BLaER1 treated with 17β-estradiol and CSF1 and Interleukin-3, amounts not matched to agents 10 nM and 100 nM (cell line): ENCODE measurements around the gene UXS1.

Source experiments
- H3K27ac ChIP-seq, 11 experiments: shearing (Covaris generic); formaldehyde crosslinking; 2 replicates each; pipeline ENCODE4 v1.8.1; 2022
- H3K27me3 ChIP-seq, 11 experiments: shearing (Covaris generic); formaldehyde crosslinking; 2 replicates each; pipeline ENCODE4 v1.8.1; 2022
- H3K36me3 ChIP-seq, 11 experiments: shearing (Covaris generic); formaldehyde crosslinking; 2 replicates each; pipeline ENCODE4 v1.8.1; 2022
- H3K4me1 ChIP-seq, 10 experiments: shearing (Covaris generic); formaldehyde crosslinking; 2 replicates each; pipeline ENCODE4 v1.8.1; 2022
- H3K4me2 ChIP-seq, 11 experiments: shearing (Covaris generic); formaldehyde crosslinking; 2 replicates each; pipeline ENCODE4 v1.8.1; 2022
- H3K4me3 ChIP-seq, 10 experiments: shearing (Covaris generic); formaldehyde crosslinking; 2 replicates each; pipeline ENCODE4 v1.8.1; 2022
- H3K9ac ChIP-seq, 11 experiments: shearing (Covaris generic); formaldehyde crosslinking; 2 replicates each; pipeline ENCODE4 v1.8.1; 2022
- H3K9me3 ChIP-seq, 11 experiments: shearing (Covaris generic); formaldehyde crosslinking; replicated peaks in 1 of 11; 2 replicates each; pipeline ENCODE4 v1.8.1; 2022
- H4K20me1 ChIP-seq, 11 experiments: shearing (Covaris generic); formaldehyde crosslinking; 2 replicates each; pipeline ENCODE4 v1.8.1; 2022
- Cebpa-rat ChIP-seq, 11 experiments: shearing (Covaris generic); IDR thresholded peaks; 2 replicates each; pipeline ENCODE4 v1.8.1; 2022

Gene UXS1

DNA sequence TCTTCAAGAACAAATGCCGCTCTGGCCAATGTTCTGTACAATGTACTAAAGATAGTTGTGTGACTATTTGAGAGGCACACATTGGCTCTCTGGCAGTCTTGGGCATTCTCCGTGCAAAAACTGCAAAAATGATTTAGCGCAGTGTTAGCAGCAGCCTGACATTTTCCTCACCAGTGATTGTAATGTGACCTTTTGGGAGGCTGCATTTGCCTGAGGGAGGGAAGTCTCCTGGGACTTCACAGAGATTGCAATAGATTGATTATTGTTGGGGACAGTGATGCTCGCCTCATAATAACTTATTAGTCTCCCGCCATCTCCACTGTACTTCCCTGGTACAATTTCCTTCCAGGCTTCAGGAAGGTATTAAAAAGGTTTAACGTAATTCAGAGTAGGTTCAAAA, 149.2 kb downstream of the UXS1 start:
- TF ChIP-seq Cebpa-rat (IDR thresholded peaks at IDR 0.05) = no peak
- H3K9ac ChIP-seq = no peak overlapping the region
- no peak overlapping the region for H3K4me3 ChIP-seq
- no peaks in the 10 kb centered on the region for H3K27me3 ChIP-seq
- no peaks in the 10 kb centered on the region for H3K4me1 ChIP-seq
- no peaks in the 10 kb centered on the region for H4K20me1 ChIP-seq
- H3K9me3 ChIP-seq = no peaks in the 10 kb centered on the region
- no peak overlapping the region for H3K4me2 ChIP-seq
- no peaks in the 10 kb centered on the region for H3K36me3 ChIP-seq
- no peak overlapping the region for H3K27ac ChIP-seq

DNA sequence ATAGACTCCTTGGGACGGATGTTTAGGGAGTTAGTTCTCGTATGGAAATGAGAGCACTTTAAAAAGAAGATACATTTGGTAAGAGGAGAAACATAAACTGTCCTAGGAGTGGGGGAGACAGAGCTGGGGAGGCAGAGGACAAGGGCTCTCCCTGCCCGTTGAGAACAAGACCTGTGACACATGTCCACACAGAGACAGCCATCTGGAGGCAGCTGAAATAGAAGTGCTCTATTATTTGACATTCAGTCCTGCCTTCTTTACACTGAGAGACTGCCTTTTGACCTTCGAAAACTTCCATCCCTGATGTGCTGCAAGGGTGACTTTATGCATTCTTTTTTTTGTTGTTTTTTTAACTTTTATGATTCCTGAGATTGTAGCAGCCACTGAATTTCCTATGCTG, 150.1 kb downstream of the UXS1 start:
- Histone ChIP-seq H3K9me3 (no peaks in the 10 kb centered on the region), H3K9ac (no peak overlapping the region), H3K27ac (no peak overlapping the region), H4K20me1 (no peaks in the 10 kb centered on the region), H3K4me3 (no peak overlapping the region), H3K36me3 (no peaks in the 10 kb centered on the region), H3K27me3 (no peaks in the 10 kb centered on the region), H3K4me2 (no peak overlapping the region), H3K4me1 (no peaks in the 10 kb centered on the region)
- TF ChIP-seq Cebpa-rat (IDR thresholded peaks at IDR 0.05) = no peak
